HL-60 (cell line): ENCODE data around the gene CREBBP.

Source experiments
- DNase-seq, 2 experiments: peaks; one replicate each; pipeline ENCODE4 v3.0.0-alpha.2; 2010 to 2020; ENCODE audit warnings: low read depth in 1 of 2, low spot score in 1 of 2
- H3K27ac ChIP-seq: fragments of 250-450 bp; sonication (Bioruptor Pico); replicated peaks from 2 replicates; pipeline ENCODE4 v1.5.1; 2020; ENCODE audit warnings: mild to moderate bottlenecking, moderate library complexity
- H3K27me3 ChIP-seq: fragments of 250-450 bp; sonication (Bioruptor Pico); 2 replicates; pipeline ENCODE4 v1.5.1; 2021; ENCODE audit warnings: mild to moderate bottlenecking, moderate library complexity; ENCODE audit not compliant: insufficient read depth, poor library complexity, severe bottlenecking
- H3K4me3 ChIP-seq: replicated peaks from 2 replicates; pipeline ENCODE4 v1.5.1; 2011; ENCODE audit warnings: mild to moderate bottlenecking, control low read depth, low read length; ENCODE audit not compliant: insufficient read depth
- CTCF ChIP-seq: IDR thresholded peaks from one replicate; pipeline ENCODE4 v1.5.1; 2011; ENCODE audit warnings: low read length, control low read depth, inconsistent platforms; ENCODE audit not compliant: insufficient read depth
- GABPA ChIP-seq: IDR thresholded peaks from 2 replicates; pipeline ENCODE4 v1.6.1; 2012; ENCODE audit warnings: low read depth
- POLR2AphosphoS5 ChIP-seq: IDR thresholded peaks from 2 replicates; pipeline ENCODE4 v1.6.1; 2012; ENCODE audit warnings: low read depth
- REST ChIP-seq: IDR thresholded peaks from 2 replicates; pipeline ENCODE4 v1.6.1; 2012; ENCODE audit warnings: low read depth; ENCODE audit not compliant: insufficient replicate concordance
- SPI1 ChIP-seq: IDR thresholded peaks from 2 replicates; pipeline ENCODE4 v1.6.1; 2012; ENCODE audit warnings: low read depth, mild to moderate bottlenecking, borderline replicate concordance

The CREBBP gene

GRCh38 chr16:3764409-3764808 is 116.1 kb downstream of the CREBBP start:
- Histone ChIP-seq H3K27ac (no peak overlapping the region), H3K4me3 (no peak overlapping the region), H3K27me3 (no peaks in the 10 kb centered on the region)
- TF ChIP-seq GABPA = no peak
- DNase-seq = no peak

- no peak for DNase-seq
- no peak for TF ChIP-seq GABPA
- no peak for TF ChIP-seq POLR2AphosphoS5
- no peak for TF ChIP-seq CTCF
- no peaks in the 10 kb centered on the region for H3K27me3 ChIP-seq
- H3K4me3 ChIP-seq = no peak overlapping the region
- no peak overlapping the region for H3K27ac ChIP-seq
These were observed 118.3 kb downstream of the CREBBP start for GRCh38 chr16:3762107-3762750.

GRCh38 chr16:3761375-3762106 is 119.0 kb downstream of the CREBBP start:
- no peak for DNase-seq
- no peak for TF ChIP-seq GABPA
- TF ChIP-seq POLR2AphosphoS5 = no peak
- no peak for TF ChIP-seq REST
- no peak for TF ChIP-seq CTCF
- no peak for TF ChIP-seq SPI1
- Histone ChIP-seq H3K27ac (no peak overlapping the region), H3K4me3 (no peak overlapping the region), H3K27me3 (no peaks in the 10 kb centered on the region)

- no peak for DNase-seq
- Histone ChIP-seq H3K27ac (no peak overlapping the region), H3K27me3 (no peaks in the 10 kb centered on the region), H3K4me3 (no peak overlapping the region)
- no peak for TF ChIP-seq CTCF
- no peak for TF ChIP-seq SPI1
- TF ChIP-seq GABPA = no peak
- TF ChIP-seq POLR2AphosphoS5 = no peak
- TF ChIP-seq REST = no peak
These were observed 120.0 kb downstream of the CREBBP start for GRCh38 chr16:3760518-3760917.
